Activated CD4-positive, alpha-beta T cell treated with anti-CD3 and anti-CD28 coated beads, Interleukin-2, amount 10 ng/mL, durations not matched to agents 24 days and 14 days (primary cell): ENCODE measurements around the gene DDX6. TPM values are rescaled to one million over a fixed set of nuclear protein-coding genes. Genes with fewer than 3 reads are reported as not detected.
"Not testable (repeated sequence)": the region's sequence is repeated elsewhere in the genome, so short reads cannot be mapped to it uniquely, and the experiment has no call there.

ENCODE experiments used
- DNase-seq: peaks from one replicate; pipeline ENCODE4 v3.0.0; 2022
- H3K27ac Mint-ChIP-seq: one replicate; pipeline ENCODE4 v1.8.0; 2022; ENCODE audit warnings: mild to moderate bottlenecking, mixed read lengths
- H3K27me3 Mint-ChIP-seq: one replicate; pipeline ENCODE4 v1.8.0; 2022; ENCODE audit warnings: mixed read lengths
- H3K36me3 Mint-ChIP-seq: one replicate; pipeline ENCODE4 v1.8.0; 2022; ENCODE audit warnings: low read depth, mild to moderate bottlenecking, mixed read lengths
- H3K4me1 Mint-ChIP-seq: one replicate; pipeline ENCODE4 v1.8.0; 2021; ENCODE audit warnings: mixed read lengths
- H3K4me3 Mint-ChIP-seq: one replicate; pipeline ENCODE4 v1.8.0; 2022; ENCODE audit warnings: mild to moderate bottlenecking, moderate library complexity, mixed read lengths
- H3K9me3 Mint-ChIP-seq: one replicate; pipeline ENCODE4 v1.8.0; 2021; ENCODE audit warnings: mixed read lengths
- intact Hi-C: fragments of 100-400 bp; cut with micrococcal nuclease; formaldehyde crosslinking; loops from one replicate; pipeline ENCODE4 v1.15.1; 2023
- total RNA-seq: library from RNA; stranded (reverse); gene quantifications from 2 replicates; pipeline ENCODE4 v1.2.3, GENCODE V29; 2022

The DDX6 gene
- total RNA-seq, 1 donor from 2014 or later = 117 TPM

- Mint-ChIP-seq H3K4me3 (no peak overlapping the region), H3K4me1 (no peaks in the 10 kb centered on the region), H3K9me3 (no peaks in the 10 kb centered on the region), H3K36me3 (no peaks in the 10 kb centered on the region), H3K27me3 (peaks cover 4% of the 10 kb centered on the region), H3K27ac (no peak overlapping the region)
- intact Hi-C loops = no loop called here
- DNase-seq = no peak
These were observed 75.1 kb downstream of the DDX6 start for GRCh38 chr11:118715837-118716260.

- Mint-ChIP-seq H3K27ac (no peak overlapping the region), H3K4me3 (no peak overlapping the region), H3K27me3 (peaks cover 4% of the 10 kb centered on the region), H3K36me3 (no peaks in the 10 kb centered on the region), H3K9me3 (no peaks in the 10 kb centered on the region), H3K4me1 (no peaks in the 10 kb centered on the region)
- intact Hi-C loops = no loop called here
- no peak for DNase-seq
These were observed 75.6 kb downstream of the DDX6 start for GRCh38 chr11:118715245-118715831.

GRCh38 chr11:118714816-118715215 lies 76.1 kb downstream of the DDX6 start:
- Mint-ChIP-seq H3K4me3 (no peak overlapping the region), H3K27ac (no peak overlapping the region), H3K4me1 (no peaks in the 10 kb centered on the region), H3K27me3 (peaks cover 3% of the 10 kb centered on the region), H3K9me3 (no peaks in the 10 kb centered on the region), H3K36me3 (no peaks in the 10 kb centered on the region)
- DNase-seq = no peak
- intact Hi-C loops = no loop called here

GRCh38 chr11:118714416-118714815 lies 76.5 kb downstream of the DDX6 start:
- H3K27me3 Mint-ChIP-seq, H3K4me1 Mint-ChIP-seq, DNase-seq, H3K36me3 Mint-ChIP-seq, H3K9me3 Mint-ChIP-seq, H3K27ac Mint-ChIP-seq, H3K4me3 Mint-ChIP-seq, intact Hi-C loops: not testable (repeated sequence)

GRCh38 chr11:118708296-118708695 lies 82.7 kb downstream of the DDX6 start:
- Mint-ChIP-seq H3K4me3 (no peak overlapping the region), H3K9me3 (no peaks in the 10 kb centered on the region), H3K4me1 (peaks cover 19% of the 10 kb centered on the region), H3K27me3 (peaks cover 8% of the 10 kb centered on the region), H3K36me3 (no peaks in the 10 kb centered on the region), H3K27ac (no peak overlapping the region)
- intact Hi-C loops = no loop called here
- no peak for DNase-seq

- DNase-seq = no peak
- peaks cover 8% of the 10 kb centered on the region for H3K27me3 Mint-ChIP-seq
- no peak overlapping the region for H3K4me3 Mint-ChIP-seq
- H3K4me1 Mint-ChIP-seq = peaks cover 19% of the 10 kb centered on the region
- H3K36me3 Mint-ChIP-seq = no peaks in the 10 kb centered on the region
- intact Hi-C loops = no loop called here
- no peak overlapping the region for H3K27ac Mint-ChIP-seq
- H3K9me3 Mint-ChIP-seq = no peaks in the 10 kb centered on the region
These were observed 84.5 kb downstream of the DDX6 start for GRCh38 chr11:118706546-118706825.

GRCh38 chr11:118705791-118706545 lies 85.0 kb downstream of the DDX6 start:
- Mint-ChIP-seq H3K4me1 (peaks cover 19% of the 10 kb centered on the region), H3K4me3 (no peak overlapping the region), H3K27me3 (peaks cover 8% of the 10 kb centered on the region), H3K9me3 (no peaks in the 10 kb centered on the region), H3K36me3 (no peaks in the 10 kb centered on the region), H3K27ac (no peak overlapping the region)
- DNase-seq = no peak
- intact Hi-C loops = no loop called here

- Mint-ChIP-seq H3K27me3 (peaks cover 8% of the 10 kb centered on the region), H3K4me3 (peak overlapping the region; percentile 38), H3K4me1 (peaks cover 20% of the 10 kb centered on the region), H3K36me3 (peaks cover 3% of the 10 kb centered on the region), H3K27ac (no peak overlapping the region), H3K9me3 (no peaks in the 10 kb centered on the region)
- intact Hi-C loops = no loop called here
- DNase-seq = peak; percentile 74
These were observed 85.7 kb downstream of the DDX6 start for GRCh38 chr11:118705111-118705741.

- Mint-ChIP-seq H3K9me3 (no peaks in the 10 kb centered on the region), H3K4me3 (no peak overlapping the region), H3K27me3 (peaks cover 8% of the 10 kb centered on the region), H3K36me3 (peaks cover 5% of the 10 kb centered on the region), H3K27ac (no peak overlapping the region), H3K4me1 (peaks cover 26% of the 10 kb centered on the region)
- intact Hi-C loops = no loop called here
- no peak for DNase-seq
These were observed 87.3 kb downstream of the DDX6 start for GRCh38 chr11:118703563-118704106.

GRCh38 chr11:118699506-118700220 lies 91.3 kb downstream of the DDX6 start:
- intact Hi-C loops = loop anchor here (10.0 kb wide), 1 partner anchor 85 kb away; no protein-coding TSS in a partner anchor
- H3K4me3 Mint-ChIP-seq = no peak overlapping the region
- no peak overlapping the region for H3K27ac Mint-ChIP-seq

More at GRCh38 chr11:118699506-118700220, 91.3 kb downstream of the DDX6 start:
- Mint-ChIP-seq H3K36me3 (peaks cover 5% of the 10 kb centered on the region), H3K27me3 (no peaks in the 10 kb centered on the region), H3K4me1 (peaks cover 15% of the 10 kb centered on the region), H3K9me3 (no peaks in the 10 kb centered on the region)
- peak; percentile 81 for DNase-seq

Other genes with a start within 250 kb of the DDX6 start
- gene IFT46, start 225.2 kb downstream of the DDX6 start, total RNA-seq = 17.6 and 19.1 TPM in 2 replicates
- gene ARCN1, start 218.8 kb downstream of the DDX6 start, total RNA-seq = 147 and 150 TPM in 2 replicates
- 1.3 and 1.7 TPM in 2 replicates for gene PHLDB1, start 183.5 kb downstream of the DDX6 start, total RNA-seq
- not detected in 2 replicates for gene TREH, start 111.5 kb downstream of the DDX6 start, total RNA-seq
- 6.1 and 6.4 TPM in 2 replicates for gene CXCR5, start 92.7 kb upstream of the DDX6 start, total RNA-seq
- gene BCL9L, start 134.8 kb upstream of the DDX6 start, total RNA-seq = 25.1 and 28.5 TPM in 2 replicates
- not detected in 2 replicates for gene UPK2, start 165.1 kb upstream of the DDX6 start, total RNA-seq
- gene FOXR1, start 180.6 kb upstream of the DDX6 start, total RNA-seq = not detected in 2 replicates
- 46.3 and 47.1 TPM in 2 replicates for gene CENATAC, start 207.0 kb upstream of the DDX6 start, total RNA-seq
- gene RPS25, start 227.2 kb upstream of the DDX6 start, total RNA-seq = 1,641 and 1,650 TPM in 2 replicates
- 141 and 151 TPM in 2 replicates for gene TRAPPC4, start 227.6 kb upstream of the DDX6 start, total RNA-seq
- gene SLC37A4, start 239.7 kb upstream of the DDX6 start, total RNA-seq = 28.8 and 31.6 TPM in 2 replicates